ENCODE results near the gene NID1. TPM values are rescaled to one million over a fixed set of nuclear protein-coding genes. Genes with fewer than 3 reads are reported as not detected.

NID1 gene
- polyA plus RNA-seq, 1 donor (not counting 4 experiments of a cell fraction or from before 2014, with no cell fraction given) = 1.8 TPM

GRCh38 chr1:236039740-236040685 lies 24.9 kb downstream of the NID1 start:
- no peak overlapping the region for H3K4me2 ChIP-seq (ENCODE audit: control insufficient read depth, extremely low read depth, insufficient read depth, low read depth, low read length)
- no peaks in the 10 kb centered on the region for H3K4me1 ChIP-seq (ENCODE audit: control insufficient read depth, extremely low read depth, insufficient read depth, low read length)
- no peaks in the 10 kb centered on the region for H3K9me1 ChIP-seq (ENCODE audit: control insufficient read depth, extremely low read depth, insufficient read depth, low read length)
- DNase-seq (ENCODE audit: low read depth, low spot score) = no peak
- no peaks in the 10 kb centered on the region for H3K36me3 ChIP-seq (ENCODE audit: control insufficient read depth in 2 of 2, extremely low read depth in 1 of 2, insufficient read depth in 2 of 2, low read length in 2 of 2)
- H3K27me3 ChIP-seq (ENCODE audit: control insufficient read depth, extremely low read depth, insufficient read depth, low read length) = no peaks in the 10 kb centered on the region
- FAIRE-seq = no peak
- no peaks in the 10 kb centered on the region for H3K9me3 ChIP-seq (ENCODE audit: control insufficient read depth, low read depth, low read length)
- no peaks in the 10 kb centered on the region for H4K20me1 ChIP-seq (ENCODE audit: control insufficient read depth, extremely low read depth, insufficient read depth, low read length)
- no peaks in the 10 kb centered on the region for H3K79me2 ChIP-seq (ENCODE audit: control insufficient read depth, insufficient read depth, low read length)
- H3K27ac ChIP-seq (ENCODE audit: control insufficient read depth, insufficient read depth, low read length) = no peak overlapping the region
- H3K4me3 ChIP-seq (ENCODE audit: control insufficient read depth in 2 of 3, extremely low read depth in 1 of 3, insufficient read depth in 2 of 3, low read depth in 1 of 3, low read length in 3 of 3) = no peak overlapping the region
- dilution Hi-C loops (cut with MboI; ENCODE audit: extremely low pct_ligation_motif_present, low sequenced_read_pairs) = no loop called here
- no peak overlapping the region for H2AFZ ChIP-seq (ENCODE audit: control insufficient read depth, low read length)
- H3K9ac ChIP-seq (ENCODE audit: control insufficient read depth, extremely low read depth, insufficient read depth, low read length) = no peak overlapping the region
- TF ChIP-seq EZH2 (IDR thresholded peaks at IDR 0.05; ENCODE audit: low read length) (no peak), CTCF (optimal IDR thresholded peaks at IDR 0.05 in 1 of 3, IDR thresholded peaks at IDR 0.05 in 1 of 3, conservative IDR thresholded peaks at IDR 0.05 in 1 of 3; ENCODE audit: extremely low read depth in 1 of 3, insufficient read depth in 2 of 3, low read length in 3 of 3) (no peak)

GRCh38 chr1:236038034-236038433 lies 26.9 kb downstream of the NID1 start:
- Histone ChIP-seq H4K20me1 (ENCODE audit: control insufficient read depth, extremely low read depth, insufficient read depth, low read length) (no peaks in the 10 kb centered on the region), H3K4me1 (ENCODE audit: control insufficient read depth, extremely low read depth, insufficient read depth, low read length) (no peaks in the 10 kb centered on the region), H3K9ac (ENCODE audit: control insufficient read depth, extremely low read depth, insufficient read depth, low read length) (no peak overlapping the region), H3K79me2 (ENCODE audit: control insufficient read depth, insufficient read depth, low read length) (no peaks in the 10 kb centered on the region), H3K4me2 (ENCODE audit: control insufficient read depth, extremely low read depth, insufficient read depth, low read depth, low read length) (no peak overlapping the region), H3K4me3 (ENCODE audit: control insufficient read depth in 2 of 3, extremely low read depth in 1 of 3, insufficient read depth in 2 of 3, low read depth in 1 of 3, low read length in 3 of 3) (no peak overlapping the region), H2AFZ (ENCODE audit: control insufficient read depth, low read length) (no peak overlapping the region), H3K9me1 (ENCODE audit: control insufficient read depth, extremely low read depth, insufficient read depth, low read length) (no peaks in the 10 kb centered on the region), H3K9me3 (ENCODE audit: control insufficient read depth, low read depth, low read length) (no peaks in the 10 kb centered on the region), H3K27ac (ENCODE audit: control insufficient read depth, insufficient read depth, low read length) (no peak overlapping the region), H3K36me3 (ENCODE audit: control insufficient read depth in 2 of 2, extremely low read depth in 1 of 2, insufficient read depth in 2 of 2, low read length in 2 of 2) (no peaks in the 10 kb centered on the region), H3K27me3 (ENCODE audit: control insufficient read depth, extremely low read depth, insufficient read depth, low read length) (no peaks in the 10 kb centered on the region)
- TF ChIP-seq CTCF (optimal IDR thresholded peaks at IDR 0.05 in 1 of 3, IDR thresholded peaks at IDR 0.05 in 1 of 3, conservative IDR thresholded peaks at IDR 0.05 in 1 of 3; ENCODE audit: extremely low read depth in 1 of 3, insufficient read depth in 2 of 3, low read length in 3 of 3) (no peak), EZH2 (IDR thresholded peaks at IDR 0.05; ENCODE audit: low read length) (no peak)
- dilution Hi-C loops (cut with MboI; ENCODE audit: extremely low pct_ligation_motif_present, low sequenced_read_pairs) = no loop called here
- FAIRE-seq = no peak
- DNase-seq (ENCODE audit: low read depth, low spot score) = no peak

All from keratinocyte (primary cell).